Measurements from ENCODE around the gene ERCC3. TPM values are rescaled to one million over a fixed set of nuclear protein-coding genes. Genes with fewer than 3 reads are reported as not detected.

ERCC3 gene
- total RNA-seq, 4 donors from 2014 or later: 30.0 to 47.2 (median 39.0) TPM

DNA sequence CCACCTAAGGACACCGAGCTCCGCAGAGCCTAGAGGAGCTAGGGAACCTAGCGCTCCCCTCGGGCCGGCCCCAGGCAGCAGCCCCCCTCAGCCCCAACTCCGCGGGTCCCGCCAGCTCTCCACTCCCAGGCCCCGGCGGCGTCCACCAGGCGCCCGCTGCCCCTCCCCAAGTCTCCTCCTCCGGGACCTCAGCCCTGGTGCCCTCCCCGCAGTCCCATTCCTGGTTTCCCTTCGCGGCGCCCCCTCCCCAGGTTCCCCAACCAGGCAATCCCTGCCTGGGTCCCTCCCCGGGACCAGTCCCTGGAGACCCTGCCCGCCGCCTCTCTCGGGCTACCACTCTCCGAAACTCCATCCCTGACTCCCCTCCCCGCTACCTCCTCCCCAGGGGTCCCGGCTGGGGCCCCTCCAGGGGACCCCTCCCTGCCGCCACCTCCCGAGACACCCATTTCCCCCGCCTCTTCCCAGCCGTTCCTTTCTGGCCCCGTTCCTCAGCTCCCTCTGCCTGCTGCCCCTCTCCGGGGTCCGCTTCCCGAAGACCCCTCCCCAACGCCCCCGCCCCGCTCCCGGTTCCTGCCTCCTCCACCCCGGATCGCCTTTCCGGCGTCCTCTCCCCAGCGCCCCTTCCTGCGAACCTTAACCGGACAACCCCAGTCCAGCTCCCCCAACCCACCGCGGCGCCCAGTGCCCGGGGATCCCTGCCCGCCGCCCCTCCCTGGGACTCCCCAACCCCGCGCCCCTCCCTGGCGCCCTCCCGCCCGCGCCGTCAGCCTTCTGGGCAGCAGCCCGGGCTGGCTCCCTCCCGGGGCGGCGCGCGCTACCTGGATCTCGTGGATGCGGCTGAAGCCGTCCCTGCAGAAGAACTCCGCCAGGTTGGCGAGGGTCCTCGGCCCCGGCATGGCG is 74.5 kb downstream of the ERCC3 start:
- in situ Hi-C loops (cut with MboI; ENCODE audit: low pct_ligation_motif_present in 1 of 4, low pct_unique_long_range_greater_than_20kb in 1 of 4, low sequenced_read_pairs in 3 of 4): no loop called here
- Histone ChIP-seq H3K4me3 (peak overlapping the region; percentile 29 to 61 (median 41)), H3K27ac (peak overlapping the region in 1 of 4 donors; percentile 12), H3K9me3 (no peaks in the 10 kb centered on the region), H3K27me3 (peaks cover 79% of the 10 kb centered on the region), H3K36me3 (no peaks in the 10 kb centered on the region), H3K4me1 (peaks cover 5 to 20% (median 19%) of the 10 kb centered on the region in 4 donors)
- 4% methylated on average over 51 of the region's 71 CpGs; no CpG with 5 or more reads in 1 of the 2 donors for WGBS, 2 donors (ENCODE audit: low coverage in 1 of 2)
- TF ChIP-seq POLR2AphosphoS5 (IDR thresholded peaks at IDR 0.05) (no peak), POLR2A (IDR thresholded peaks at IDR 0.05) (no peak), EP300 (IDR thresholded peaks at IDR 0.05; ENCODE audit: low read depth) (no peak)
- TF ChIP-seq, protein P1, sequence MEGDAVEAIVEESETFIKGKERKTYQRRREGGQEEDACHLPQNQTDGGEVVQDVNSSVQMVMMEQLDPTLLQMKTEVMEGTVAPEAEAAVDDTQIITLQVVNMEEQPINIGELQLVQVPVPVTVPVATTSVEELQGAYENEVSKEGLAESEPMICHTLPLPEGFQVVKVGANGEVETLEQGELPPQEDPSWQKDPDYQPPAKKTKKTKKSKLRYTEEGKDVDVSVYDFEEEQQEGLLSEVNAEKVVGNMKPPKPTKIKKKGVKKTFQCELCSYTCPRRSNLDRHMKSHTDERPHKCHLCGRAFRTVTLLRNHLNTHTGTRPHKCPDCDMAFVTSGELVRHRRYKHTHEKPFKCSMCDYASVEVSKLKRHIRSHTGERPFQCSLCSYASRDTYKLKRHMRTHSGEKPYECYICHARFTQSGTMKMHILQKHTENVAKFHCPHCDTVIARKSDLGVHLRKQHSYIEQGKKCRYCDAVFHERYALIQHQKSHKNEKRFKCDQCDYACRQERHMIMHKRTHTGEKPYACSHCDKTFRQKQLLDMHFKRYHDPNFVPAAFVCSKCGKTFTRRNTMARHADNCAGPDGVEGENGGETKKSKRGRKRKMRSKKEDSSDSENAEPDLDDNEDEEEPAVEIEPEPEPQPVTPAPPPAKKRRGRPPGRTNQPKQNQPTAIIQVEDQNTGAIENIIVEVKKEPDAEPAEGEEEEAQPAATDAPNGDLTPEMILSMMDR (IDR thresholded peaks at IDR 0.05): no peak
- no peak for DNase-seq
- intact Hi-C loops (cut with DNase I; ENCODE audit: low total_unique reads): no loop called here

DNA sequence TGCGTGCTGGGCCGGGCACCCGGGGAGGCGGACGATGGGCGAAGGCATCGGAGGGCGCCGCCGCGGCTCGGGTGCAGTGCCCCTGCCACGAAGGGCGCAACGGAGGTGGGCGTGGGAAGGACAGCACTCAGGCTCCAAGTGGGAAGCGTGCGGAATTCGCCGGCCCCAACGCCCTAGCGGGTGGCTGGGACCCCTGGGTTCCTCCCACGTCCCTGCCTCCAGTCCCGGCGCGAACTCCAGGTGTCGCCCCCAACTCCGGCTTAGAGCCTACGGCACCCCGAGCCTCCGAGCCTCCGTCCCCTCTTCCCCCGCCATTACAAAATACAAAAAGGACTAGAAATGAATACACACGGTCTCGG is 75.2 kb downstream of the ERCC3 start:
- no peak overlapping the region for H3K27ac ChIP-seq
- H3K9me3 ChIP-seq: no peaks in the 10 kb centered on the region
- peaks cover 5 to 20% (median 19%) of the 10 kb centered on the region in 4 donors for H3K4me1 ChIP-seq
- 4% methylated on average over 35 of the region's 35 CpGs; no CpG with 5 or more reads in 1 of the 2 donors for WGBS, 2 donors (ENCODE audit: low coverage in 1 of 2)
- peak overlapping the region; percentile 29 to 61 (median 41) for H3K4me3 ChIP-seq
- no peak for DNase-seq
- no peaks in the 10 kb centered on the region for H3K36me3 ChIP-seq
- peaks cover 75% of the 10 kb centered on the region for H3K27me3 ChIP-seq
- intact Hi-C loops (cut with DNase I; ENCODE audit: low total_unique reads) (no loop called here), in situ Hi-C loops (cut with MboI; ENCODE audit: low pct_ligation_motif_present in 1 of 4, low pct_unique_long_range_greater_than_20kb in 1 of 4, low sequenced_read_pairs in 3 of 4) (no loop called here)
- TF ChIP-seq POLR2AphosphoS5 (IDR thresholded peaks at IDR 0.05): no peak
- TF ChIP-seq, protein P1 (IDR thresholded peaks at IDR 0.05): no peak
- TF ChIP-seq POLR2A (IDR thresholded peaks at IDR 0.05): no peak
- no peak for TF ChIP-seq EP300 (IDR thresholded peaks at IDR 0.05; ENCODE audit: low read depth)

DNA sequence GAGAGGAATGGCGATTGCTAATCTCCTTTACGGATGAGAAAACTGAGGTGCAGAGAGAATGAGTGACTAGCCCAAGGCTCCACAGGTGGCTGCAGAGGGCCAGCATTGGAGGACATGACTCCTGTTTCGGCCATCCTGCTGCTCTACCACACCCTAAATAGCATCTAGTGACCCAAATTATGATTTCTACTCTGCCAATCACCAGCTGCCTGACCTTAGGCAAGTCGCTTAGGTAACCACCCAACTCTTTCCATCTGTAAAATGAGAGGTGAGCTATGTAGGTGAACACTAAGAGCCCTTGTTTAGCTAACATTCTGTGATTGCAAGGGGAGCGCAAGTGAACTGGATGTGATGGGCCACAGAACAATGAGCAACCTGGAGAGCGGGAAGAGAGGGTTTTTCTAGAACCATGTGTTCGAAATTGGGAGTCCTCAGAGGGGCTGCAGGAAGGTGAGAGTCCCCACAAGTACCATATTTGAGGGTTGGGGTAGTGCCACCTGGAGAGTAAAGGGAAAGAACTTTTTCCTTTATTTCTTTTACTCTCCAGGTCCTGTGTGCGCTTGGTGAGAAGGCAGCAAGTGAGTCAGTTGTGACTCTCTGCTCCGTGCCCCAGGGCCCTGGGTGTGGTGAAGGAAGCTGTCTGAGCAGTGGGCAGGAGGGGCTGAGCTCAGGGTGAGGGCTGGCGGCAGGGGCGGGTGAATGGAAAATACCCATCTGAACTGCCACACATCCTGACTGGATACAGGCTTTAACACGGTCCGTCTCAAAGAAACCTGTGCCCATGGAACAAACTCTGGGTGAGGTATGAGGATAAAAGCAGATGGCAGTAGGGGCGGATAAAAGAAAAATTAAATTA is 76.2 kb downstream of the ERCC3 start:
- TF ChIP-seq POLR2A (IDR thresholded peaks at IDR 0.05) (no peak), EP300 (IDR thresholded peaks at IDR 0.05; ENCODE audit: low read depth) (no peak), POLR2AphosphoS5 (IDR thresholded peaks at IDR 0.05) (no peak)
- TF ChIP-seq, protein P1 (IDR thresholded peaks at IDR 0.05): no peak
- H3K27me3 ChIP-seq: peaks cover 74% of the 10 kb centered on the region
- 51 to 68% methylated on average over 7 to 14 of the region's 14 CpGs for WGBS, 2 donors (ENCODE audit: low coverage in 1 of 2)
- H3K36me3 ChIP-seq: no peaks in the 10 kb centered on the region
- no peak overlapping the region for H3K27ac ChIP-seq
- H3K4me1 ChIP-seq: peaks cover 5 to 20% (median 19%) of the 10 kb centered on the region in 4 donors
- no peak for DNase-seq
- H3K4me3 ChIP-seq: no peak overlapping the region
- intact Hi-C loops (cut with DNase I; ENCODE audit: low total_unique reads): no loop called here
- in situ Hi-C loops (cut with MboI; ENCODE audit: low pct_ligation_motif_present in 1 of 4, low pct_unique_long_range_greater_than_20kb in 1 of 4, low sequenced_read_pairs in 3 of 4): no loop called here
- H3K9me3 ChIP-seq: no peaks in the 10 kb centered on the region

DNA sequence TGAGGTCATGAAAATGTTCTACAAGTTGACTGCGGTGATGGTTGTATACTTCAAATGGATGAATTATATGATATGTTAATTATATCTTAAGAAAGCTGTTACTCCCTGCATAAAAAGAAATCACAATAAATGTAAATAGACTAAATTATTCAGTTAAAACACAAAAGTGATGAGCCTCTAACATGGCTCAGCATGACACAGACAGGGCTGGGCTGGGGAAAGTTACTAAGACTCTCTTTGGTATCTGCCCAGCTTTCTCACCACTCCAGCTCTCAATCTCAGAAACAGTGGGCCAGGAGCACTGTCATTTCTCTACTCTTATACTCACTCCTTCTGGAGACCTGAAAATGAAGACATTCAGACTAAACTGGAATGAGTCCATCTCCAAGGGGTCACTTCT is 77.4 kb downstream of the ERCC3 start:
- TF ChIP-seq POLR2A (IDR thresholded peaks at IDR 0.05) (no peak), POLR2AphosphoS5 (IDR thresholded peaks at IDR 0.05) (no peak), EP300 (IDR thresholded peaks at IDR 0.05; ENCODE audit: low read depth) (no peak)
- TF ChIP-seq, protein P1 (IDR thresholded peaks at IDR 0.05): no peak
- 93 to 100% methylated on average over 1 of the region's 1 CpG for WGBS, 2 donors (ENCODE audit: low coverage in 1 of 2)
- no peaks in the 10 kb centered on the region for H3K36me3 ChIP-seq
- no peak for DNase-seq
- H3K9me3 ChIP-seq: no peaks in the 10 kb centered on the region
- H3K27me3 ChIP-seq: peaks cover 67% of the 10 kb centered on the region
- no peak overlapping the region for H3K27ac ChIP-seq
- in situ Hi-C loops (cut with MboI; ENCODE audit: low pct_ligation_motif_present in 1 of 4, low pct_unique_long_range_greater_than_20kb in 1 of 4, low sequenced_read_pairs in 3 of 4) (no loop called here), intact Hi-C loops (cut with DNase I; ENCODE audit: low total_unique reads) (no loop called here)
- H3K4me3 ChIP-seq: no peak overlapping the region
- peaks cover 5 to 20% (median 19%) of the 10 kb centered on the region in 4 donors for H3K4me1 ChIP-seq

Measured in transverse colon (tissue), 4 donors.